ENCODE data around the gene EXOC6.

GRCh38 chr10:92907280-92907679, 59.0 kb downstream of the EXOC6 start:
- TF ChIP-seq CTCF (conservative IDR thresholded peaks at IDR 0.05; ENCODE audit: low read length): no peak
- no peak for TF ChIP-seq EZH2phosphoT487 (IDR thresholded peaks at IDR 0.05; ENCODE audit: borderline replicate concordance)

All from Loucy (cell line).